Measurements from ENCODE around the gene EBF3. TPM values are rescaled to one million over a fixed set of nuclear protein-coding genes. Genes with fewer than 3 reads are reported as not detected.

Gene EBF3
- total and polyA plus RNA-seq, 9 of the 15 experiments (the other 6 are each of a cell fraction or from before 2014, with no cell fraction given): not detected

DNA sequence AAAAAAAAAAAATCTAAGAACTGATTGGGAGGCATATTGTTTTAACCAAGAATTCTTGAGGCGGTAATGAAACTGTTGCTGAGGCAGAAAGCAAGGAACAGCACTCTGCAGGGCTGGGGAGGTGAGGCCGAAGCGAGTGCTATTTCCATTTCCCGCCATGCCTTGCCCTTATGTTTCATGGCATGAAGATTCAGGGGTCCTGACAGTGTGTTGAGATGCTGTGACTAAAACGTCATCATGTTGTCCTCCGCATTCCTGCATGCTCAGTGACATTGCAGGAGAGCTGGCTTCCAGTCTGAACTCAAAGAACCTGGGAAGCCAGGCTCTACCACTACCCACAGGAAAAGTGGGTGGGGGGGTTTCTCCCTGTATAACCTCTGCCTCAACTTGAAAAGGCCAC is 85.2 kb downstream of the EBF3 start:
- Histone ChIP-seq H4K20me1 (replicated peaks; ENCODE audit: control insufficient read depth, insufficient read depth, low read length) (no peaks in the 10 kb centered on the region), H3K9ac (ENCODE audit: insufficient read depth in 1 of 2, low read depth in 2 of 2, low read length in 2 of 2) (no peak overlapping the region), H3K27ac (ENCODE audit: extremely low read depth, low read depth, low read length) (no peak overlapping the region), H2AFZ (ENCODE audit: low read depth, low read length) (no peak overlapping the region), H3K9me3 (replicated peaks; ENCODE audit: control insufficient read depth, insufficient read depth, low read depth, low read length) (no peaks in the 10 kb centered on the region), H3K4me3 (no peak overlapping the region), H3K27me3 (ENCODE audit: control insufficient read depth in 2 of 2, insufficient read depth in 2 of 2, low read length in 2 of 2) (peaks cover 0 to 8% of the 10 kb centered on the region in 2 experiments; a peak in 2 of 5 replicates), H3K9me1 (ENCODE audit: control insufficient read depth, insufficient read depth, low read length) (no peaks in the 10 kb centered on the region), H3K36me3 (ENCODE audit: control insufficient read depth, insufficient read depth, low read length) (no peaks in the 10 kb centered on the region), H3K4me1 (replicated peaks in 1 of 2; ENCODE audit: control insufficient read depth in 2 of 2, insufficient read depth in 2 of 2, low read length in 2 of 2) (no peaks in the 10 kb centered on the region), H3K79me2 (ENCODE audit: control insufficient read depth, insufficient read depth, low read length) (no peaks in the 10 kb centered on the region), H3K4me2 (ENCODE audit: insufficient read depth, low read length) (no peak overlapping the region)
- in situ Hi-C loops (cut with MboI): no loop called here
- no peak for DNase-seq (ENCODE audit: extremely low read depth in 1 of 4, low spot score in 3 of 4)
- FAIRE-seq: no peak
- TF ChIP-seq, protein P1, sequence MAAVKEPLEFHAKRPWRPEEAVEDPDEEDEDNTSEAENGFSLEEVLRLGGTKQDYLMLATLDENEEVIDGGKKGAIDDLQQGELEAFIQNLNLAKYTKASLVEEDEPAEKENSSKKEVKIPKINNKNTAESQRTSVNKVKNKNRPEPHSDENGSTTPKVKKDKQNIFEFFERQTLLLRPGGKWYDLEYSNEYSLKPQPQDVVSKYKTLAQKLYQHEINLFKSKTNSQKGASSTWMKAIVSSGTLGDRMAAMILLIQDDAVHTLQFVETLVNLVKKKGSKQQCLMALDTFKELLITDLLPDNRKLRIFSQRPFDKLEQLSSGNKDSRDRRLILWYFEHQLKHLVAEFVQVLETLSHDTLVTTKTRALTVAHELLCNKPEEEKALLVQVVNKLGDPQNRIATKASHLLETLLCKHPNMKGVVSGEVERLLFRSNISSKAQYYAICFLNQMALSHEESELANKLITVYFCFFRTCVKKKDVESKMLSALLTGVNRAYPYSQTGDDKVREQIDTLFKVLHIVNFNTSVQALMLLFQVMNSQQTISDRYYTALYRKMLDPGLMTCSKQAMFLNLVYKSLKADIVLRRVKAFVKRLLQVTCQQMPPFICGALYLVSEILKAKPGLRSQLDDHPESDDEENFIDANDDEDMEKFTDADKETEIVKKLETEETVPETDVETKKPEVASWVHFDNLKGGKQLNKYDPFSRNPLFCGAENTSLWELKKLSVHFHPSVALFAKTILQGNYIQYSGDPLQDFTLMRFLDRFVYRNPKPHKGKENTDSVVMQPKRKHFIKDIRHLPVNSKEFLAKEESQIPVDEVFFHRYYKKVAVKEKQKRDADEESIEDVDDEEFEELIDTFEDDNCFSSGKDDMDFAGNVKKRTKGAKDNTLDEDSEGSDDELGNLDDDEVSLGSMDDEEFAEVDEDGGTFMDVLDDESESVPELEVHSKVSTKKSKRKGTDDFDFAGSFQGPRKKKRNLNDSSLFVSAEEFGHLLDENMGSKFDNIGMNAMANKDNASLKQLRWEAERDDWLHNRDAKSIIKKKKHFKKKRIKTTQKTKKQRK (IDR thresholded peaks at IDR 0.05; ENCODE audit: borderline replicate concordance, low read depth, low read length): no peak
- TF ChIP-seq KDM4B (IDR thresholded peaks at IDR 0.05; ENCODE audit: borderline replicate concordance in 2 of 2, low read depth in 1 of 2): no peak
- ATAC-seq: no peak
- intact Hi-C loops (cut with micrococcal nuclease): no loop called here
- no TSS peak for BruUV-seq (replicated peaks)
- ChIA-PET POLR2A (no interaction called here), CTCF (ENCODE audit: low intra/inter-chr PET ratio) (no interaction called here)
- WGBS (ENCODE audit: insufficient coverage, low coverage, missing lambda C conversion rate): 4% methylated on average over 5 of the region's 6 CpGs
